GM12874 (cell line): ENCODE data around the gene C1QL3.

Source experiments
- TF ChIP-seq, protein P1 (sequence below): IDR thresholded peaks from 2 replicates; pipeline ENCODE4 v1.5.1; 2011; ENCODE audit warnings: low read depth, mild to moderate bottlenecking, control low read depth, low read length, moderate library complexity; ENCODE audit not compliant: insufficient read depth

The C1QL3 gene

DNA sequence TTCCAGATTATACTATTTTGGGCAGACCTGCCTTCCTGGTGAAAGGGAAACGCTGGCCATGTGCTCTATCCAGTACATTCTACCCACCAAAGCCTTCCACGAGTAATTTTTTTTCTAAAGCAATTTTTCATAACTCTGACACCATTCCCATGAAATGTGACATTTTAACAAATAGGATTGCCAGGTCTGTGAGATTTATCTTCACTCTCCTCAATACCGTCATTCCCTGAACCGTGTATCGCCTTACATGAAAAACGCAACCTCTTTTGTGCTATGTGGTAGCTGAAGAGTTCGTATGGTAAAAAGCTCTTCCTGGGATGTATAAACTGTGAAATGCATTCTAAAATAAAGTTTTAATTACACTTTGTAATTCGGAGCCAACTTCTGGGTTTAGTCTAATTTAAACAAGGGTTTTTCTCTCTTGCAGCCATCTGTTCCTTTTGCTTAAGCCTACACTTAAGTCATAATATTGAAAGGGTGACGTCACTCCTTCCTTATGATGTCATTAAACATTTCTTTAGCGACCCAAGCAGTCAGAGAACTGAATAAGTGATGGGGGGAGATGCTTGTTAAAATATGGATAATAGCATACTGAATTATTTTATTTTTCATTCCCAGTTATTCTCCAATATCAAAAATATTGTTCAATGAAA, 27.7 kb downstream of the C1QL3 start:
- TF ChIP-seq, protein P1, sequence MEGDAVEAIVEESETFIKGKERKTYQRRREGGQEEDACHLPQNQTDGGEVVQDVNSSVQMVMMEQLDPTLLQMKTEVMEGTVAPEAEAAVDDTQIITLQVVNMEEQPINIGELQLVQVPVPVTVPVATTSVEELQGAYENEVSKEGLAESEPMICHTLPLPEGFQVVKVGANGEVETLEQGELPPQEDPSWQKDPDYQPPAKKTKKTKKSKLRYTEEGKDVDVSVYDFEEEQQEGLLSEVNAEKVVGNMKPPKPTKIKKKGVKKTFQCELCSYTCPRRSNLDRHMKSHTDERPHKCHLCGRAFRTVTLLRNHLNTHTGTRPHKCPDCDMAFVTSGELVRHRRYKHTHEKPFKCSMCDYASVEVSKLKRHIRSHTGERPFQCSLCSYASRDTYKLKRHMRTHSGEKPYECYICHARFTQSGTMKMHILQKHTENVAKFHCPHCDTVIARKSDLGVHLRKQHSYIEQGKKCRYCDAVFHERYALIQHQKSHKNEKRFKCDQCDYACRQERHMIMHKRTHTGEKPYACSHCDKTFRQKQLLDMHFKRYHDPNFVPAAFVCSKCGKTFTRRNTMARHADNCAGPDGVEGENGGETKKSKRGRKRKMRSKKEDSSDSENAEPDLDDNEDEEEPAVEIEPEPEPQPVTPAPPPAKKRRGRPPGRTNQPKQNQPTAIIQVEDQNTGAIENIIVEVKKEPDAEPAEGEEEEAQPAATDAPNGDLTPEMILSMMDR, result no peak

DNA sequence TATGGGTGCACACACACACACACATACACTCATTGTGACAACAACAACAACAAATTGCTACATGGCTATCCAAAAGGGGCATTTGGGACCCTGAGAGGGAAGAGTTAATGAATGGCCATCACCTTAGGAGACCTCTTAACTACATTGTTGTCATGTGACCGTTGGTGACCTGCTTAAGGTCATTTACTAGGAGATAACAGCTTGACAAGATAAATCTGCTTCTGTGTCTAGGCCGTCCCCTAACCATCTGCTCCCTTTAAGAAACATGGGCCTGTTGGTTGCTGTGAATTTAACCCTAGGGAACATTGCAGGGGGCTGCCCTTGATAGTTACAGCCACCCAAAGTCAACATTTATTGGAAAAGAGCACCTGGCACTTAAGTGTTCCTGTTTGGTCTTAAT, 29.7 kb downstream of the C1QL3 start:
- TF ChIP-seq, protein P1, result no peak

DNA sequence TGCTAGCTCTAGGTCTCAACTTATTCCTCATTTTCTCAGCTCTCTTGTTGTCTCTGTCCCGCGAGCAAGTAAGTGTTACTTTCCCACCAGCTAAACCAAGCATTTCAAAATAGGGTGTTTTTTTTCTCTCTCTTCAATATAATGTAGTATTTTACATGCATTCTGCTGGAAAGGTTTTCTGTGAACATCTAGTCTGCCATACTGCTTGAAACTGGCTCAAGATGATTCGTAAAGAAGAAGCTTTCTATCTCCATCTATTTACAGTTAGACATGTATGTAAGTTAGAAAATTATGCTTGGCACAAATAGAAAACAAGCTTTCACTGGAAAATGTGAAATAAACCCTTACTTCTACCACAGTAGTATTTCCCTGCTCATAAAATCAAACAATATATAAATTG, 31.2 kb downstream of the C1QL3 start:
- TF ChIP-seq, protein P1, result no peak

DNA sequence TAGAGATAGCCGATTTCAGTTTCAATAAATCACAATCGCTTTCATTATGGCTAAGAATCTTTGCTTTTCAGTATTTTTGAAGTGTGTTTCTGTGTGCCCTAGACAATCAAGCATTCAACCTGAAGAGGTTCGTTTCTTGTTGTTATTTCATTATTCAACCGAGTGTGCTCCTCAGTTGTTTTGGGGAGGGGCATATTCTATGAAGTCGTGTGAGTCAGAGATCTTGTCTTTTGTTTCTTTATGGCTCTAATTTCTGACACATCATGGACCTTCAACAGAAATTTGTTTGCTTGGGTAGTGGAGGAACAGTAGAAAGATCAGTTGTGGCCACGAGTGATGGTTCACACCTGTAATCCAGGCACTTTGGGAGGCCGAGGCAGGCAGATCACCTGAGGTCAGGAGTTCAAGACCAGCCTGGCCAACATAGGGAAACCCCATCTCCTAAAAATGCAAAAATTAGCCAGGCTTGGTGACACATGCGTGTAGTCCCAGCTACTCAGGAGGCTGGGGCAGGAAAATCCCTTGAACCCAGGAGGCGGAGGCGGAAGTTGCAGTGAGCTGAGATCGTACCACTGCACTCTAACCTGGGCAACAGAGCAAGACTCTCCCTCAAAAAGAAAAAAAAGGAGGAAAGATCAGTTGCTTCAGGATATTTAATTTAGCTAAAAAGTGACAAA, 38.3 kb downstream of the C1QL3 start:
- TF ChIP-seq, protein P1, result no peak

DNA sequence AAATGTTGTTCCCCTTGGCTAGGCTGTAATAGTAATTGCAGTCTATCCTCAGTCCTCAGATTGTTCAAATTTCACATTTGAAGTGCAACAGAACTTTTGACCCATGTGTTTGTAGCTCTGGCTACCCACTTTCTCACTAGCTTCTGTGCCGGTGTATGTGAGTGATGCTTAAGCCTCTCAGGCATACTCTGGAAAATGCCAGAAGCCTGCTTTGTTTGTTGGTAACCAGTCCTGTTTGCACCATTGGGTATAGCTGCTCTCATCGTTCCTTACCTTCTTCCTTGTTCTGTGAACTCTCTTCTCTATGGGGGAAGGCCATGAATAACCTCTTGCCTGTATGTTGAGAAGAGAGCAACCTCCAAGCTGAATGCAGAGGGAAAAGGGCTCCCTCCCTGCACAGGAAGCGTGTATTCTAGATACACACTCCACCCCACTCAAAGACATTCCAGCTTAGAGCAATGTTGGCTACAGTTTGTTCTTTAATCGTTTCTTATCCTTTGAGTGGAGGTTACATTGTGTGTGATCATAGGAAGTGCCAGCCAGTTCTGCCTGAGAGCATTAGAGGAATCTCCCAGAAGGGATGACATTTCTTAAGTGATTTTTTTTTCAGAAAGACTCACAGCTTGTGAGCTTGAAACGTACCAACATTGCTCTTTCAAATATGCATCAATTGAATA, 40.5 kb downstream of the C1QL3 start:
- TF ChIP-seq, protein P1, result no peak

DNA sequence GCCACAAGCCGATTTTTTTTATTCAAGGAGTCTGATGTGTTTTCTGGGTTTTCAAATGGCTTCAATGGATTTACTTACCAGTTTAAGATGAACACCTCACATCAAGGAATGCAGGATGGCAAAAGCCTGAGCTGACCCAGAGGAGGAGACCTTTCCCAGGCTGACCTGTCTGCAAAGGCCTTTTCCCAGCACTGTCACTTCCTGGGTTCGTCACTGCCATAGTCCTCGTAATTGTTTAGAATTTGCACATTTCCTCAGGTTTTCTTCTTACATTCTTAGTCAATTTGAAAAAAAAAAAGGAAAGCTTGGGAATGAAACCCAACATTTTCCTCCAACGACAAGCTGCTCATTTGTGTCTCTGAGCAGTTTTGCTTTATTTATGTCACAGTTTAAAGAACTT, 42.9 kb downstream of the C1QL3 start:
- TF ChIP-seq, protein P1, result no peak

DNA sequence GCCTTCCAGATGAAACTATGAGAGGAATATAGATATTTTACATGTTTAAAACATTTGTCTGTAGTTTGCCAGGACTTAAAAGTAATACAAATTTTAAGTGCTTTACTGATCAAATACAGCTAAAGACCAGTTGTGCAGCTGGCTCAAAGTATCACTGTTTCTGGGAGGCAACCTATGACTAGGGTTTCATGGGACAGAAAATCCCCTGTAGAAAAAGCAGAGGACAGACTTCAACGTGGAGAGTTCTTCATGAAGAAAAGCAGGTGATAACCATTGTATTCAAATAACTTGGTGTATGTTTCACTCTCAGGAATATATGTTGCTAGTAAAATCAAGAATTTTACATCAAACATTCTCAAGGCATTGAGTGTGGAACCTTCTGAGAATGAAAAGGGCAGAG, 43.9 kb downstream of the C1QL3 start:
- TF ChIP-seq, protein P1, result no peak
